Sigmoid colon (tissue), 3 donors: ENCODE results near the gene DNAJC27.

Source experiments
- CTCF ChIP-seq, 4 experiments: fragments of 450-650 bp in 3 of 4; fragments of 200-600 bp in 1 of 4; IDR thresholded peaks; one replicate each; pipeline ENCODE4 v1.5.1; 2016 to 2019; ENCODE audit warnings: antibody characterized with exemption in 4 of 4, mild to moderate bottlenecking in 3 of 4, moderate library complexity in 2 of 4
- POLR2A ChIP-seq, 2 donors: fragments of 450-650 bp; IDR thresholded peaks; one replicate each; pipeline ENCODE4 v1.6.1; 2016; ENCODE audit warnings: antibody characterized with exemption in 2 of 2, mild to moderate bottlenecking in 2 of 2, moderate library complexity in 2 of 2

GRCh38 chr2:24898122-24899109 is 73.3 kb downstream of the DNAJC27 start:
- TF ChIP-seq POLR2A (IDR thresholded peaks at IDR 0.05) (no peak), CTCF (IDR thresholded peaks at IDR 0.05) (no peak)
